Right lung (tissue), 5 donors: ENCODE measurements around the gene SOAT2. TPM values are rescaled to one million over a fixed set of nuclear protein-coding genes. Genes with fewer than 3 reads are reported as not detected.
A peak's percentile ranks its signal among the peaks of the same experiment; 100 is the strongest.
"Not testable (repeated sequence)": the region's sequence is repeated elsewhere in the genome, so short reads cannot be mapped to it uniquely, and the experiment has no call there.

Experiments
- DNase-seq, 2 donors: peaks; one replicate each; pipeline ENCODE4 v3.0.0-alpha.2; 2013
- polyA plus RNA-seq, 5 donors: library from polyadenylated mRNA; unstranded; fragments of 120-200 nt; gene quantifications; one replicate each; pipeline versions ENCODE4 v1.2.1 to v1.2.3, GENCODE V29; 2013; ENCODE audit warnings: inconsistent platforms in 1 of 5, low replicate concordance in 1 of 5; ENCODE audit not compliant: insufficient read length in 5 of 5, insufficient read depth in 1 of 5

The SOAT2 gene
- polyA plus RNA-seq, 5 donors, result 0.19 to 0.37 (median 0.23) TPM

DNA sequence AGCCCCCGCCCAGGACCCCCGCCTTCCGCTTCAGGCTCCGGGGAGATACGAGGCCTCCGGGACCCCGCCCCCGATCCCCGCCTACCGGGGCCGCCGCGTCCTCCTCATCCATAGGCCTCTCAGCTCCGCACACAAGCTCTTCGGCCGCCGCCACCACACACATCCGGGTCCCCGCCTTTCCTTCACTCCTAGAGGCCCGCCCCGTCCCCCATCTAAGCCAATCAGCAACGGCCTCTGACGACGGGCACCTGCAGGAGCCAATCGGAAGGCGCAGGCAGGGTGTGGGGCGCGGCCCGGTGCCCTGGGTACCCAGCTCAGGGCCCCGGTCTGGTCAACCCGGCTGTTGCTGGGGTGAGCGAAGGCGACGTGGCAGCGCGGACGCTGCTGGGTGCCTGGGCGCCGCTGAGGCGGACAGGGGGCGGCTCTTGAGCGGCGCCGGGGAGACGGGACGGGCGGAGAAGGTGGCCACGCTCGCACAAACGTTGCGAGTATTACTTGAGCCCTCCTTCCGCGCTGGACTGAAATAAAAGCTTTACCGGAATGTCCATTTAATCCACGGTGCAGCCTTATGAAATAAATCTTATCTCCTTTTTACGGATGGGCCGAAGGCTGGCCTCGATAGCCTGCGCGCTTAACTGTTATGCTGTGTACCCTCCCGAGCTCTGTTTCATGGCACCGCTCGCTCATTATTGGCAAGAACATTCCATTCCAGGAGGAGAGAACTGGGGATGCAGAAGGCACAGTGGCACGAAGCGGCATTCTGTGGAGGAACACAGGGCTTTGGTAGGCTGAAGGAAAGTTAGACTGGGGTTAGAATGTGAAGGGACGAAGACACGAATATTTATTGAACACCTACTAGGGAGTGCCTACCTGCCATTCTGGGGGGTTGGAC, 23.8 kb upstream of the SOAT2 start, which contains the start of gene SPRYD3:
Gene SPRYD3 (minus strand): TSS at position 165 of the 892 bp plus-strand sequence. CDS start 57 bp downstream, at position 108.
- peak; percentile 97 for DNase-seq

DNA sequence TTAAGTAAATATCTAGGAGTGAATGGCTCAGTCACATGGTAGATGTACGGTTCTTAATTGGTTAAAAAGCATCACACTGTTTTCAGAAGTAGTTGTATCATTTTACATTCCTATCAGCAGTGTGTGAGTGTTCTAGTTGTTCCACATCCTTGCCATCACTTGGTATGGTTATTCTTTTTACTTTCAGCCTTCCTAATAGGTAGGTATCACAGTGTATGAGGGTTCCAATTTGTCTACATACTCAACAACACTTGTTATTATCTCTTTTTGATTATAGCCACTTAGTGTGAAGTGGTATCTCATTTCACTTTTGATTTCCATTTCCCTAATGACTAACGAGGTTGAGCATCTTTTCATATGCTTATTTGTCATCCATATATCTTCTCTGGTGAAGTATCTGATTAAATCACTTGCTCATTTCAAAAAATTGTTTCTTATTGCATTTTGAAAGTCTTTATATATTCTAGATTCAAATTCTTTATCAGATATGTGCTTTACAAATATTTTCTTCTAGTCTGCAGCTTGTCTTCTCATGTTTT, 20.6 kb upstream of the SOAT2 start:
- no peak for DNase-seq

GRCh38 chr12:53086361-53086760, 16.9 kb upstream of the SOAT2 start:
- DNase-seq, result no peak

DNA sequence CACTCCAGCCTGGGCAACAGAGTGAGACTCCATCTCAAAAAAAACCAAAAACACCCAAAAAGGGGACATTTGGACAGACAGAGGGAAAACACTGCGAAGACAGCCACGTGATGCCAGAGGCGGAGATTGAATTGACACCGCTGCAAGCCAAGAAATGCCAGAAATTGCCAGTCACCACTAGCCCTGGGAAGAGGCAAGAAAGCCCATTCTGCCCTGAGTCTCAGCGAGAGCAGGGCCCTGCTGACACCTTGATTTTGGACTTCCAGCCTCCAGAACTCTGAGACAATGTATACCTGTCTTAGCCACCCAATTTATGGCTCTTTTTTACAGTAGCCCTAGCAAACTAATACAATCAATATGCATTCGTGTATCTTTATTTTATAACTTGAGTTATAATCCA, 13.2 kb upstream of the SOAT2 start:
- no peak for DNase-seq

- DNase-seq, result no peak
Observed at GRCh38 chr12:53090554-53090953, 12.7 kb upstream of the SOAT2 start.

GRCh38 chr12:53091756-53092155, 11.5 kb upstream of the SOAT2 start:
- DNase-seq, result no peak

- DNase-seq, result no peak
Observed at GRCh38 chr12:53093777-53094393, 9.4 kb upstream of the SOAT2 start.

GRCh38 chr12:53094394-53094787, 8.9 kb upstream of the SOAT2 start:
- DNase-seq, result no peak

DNA sequence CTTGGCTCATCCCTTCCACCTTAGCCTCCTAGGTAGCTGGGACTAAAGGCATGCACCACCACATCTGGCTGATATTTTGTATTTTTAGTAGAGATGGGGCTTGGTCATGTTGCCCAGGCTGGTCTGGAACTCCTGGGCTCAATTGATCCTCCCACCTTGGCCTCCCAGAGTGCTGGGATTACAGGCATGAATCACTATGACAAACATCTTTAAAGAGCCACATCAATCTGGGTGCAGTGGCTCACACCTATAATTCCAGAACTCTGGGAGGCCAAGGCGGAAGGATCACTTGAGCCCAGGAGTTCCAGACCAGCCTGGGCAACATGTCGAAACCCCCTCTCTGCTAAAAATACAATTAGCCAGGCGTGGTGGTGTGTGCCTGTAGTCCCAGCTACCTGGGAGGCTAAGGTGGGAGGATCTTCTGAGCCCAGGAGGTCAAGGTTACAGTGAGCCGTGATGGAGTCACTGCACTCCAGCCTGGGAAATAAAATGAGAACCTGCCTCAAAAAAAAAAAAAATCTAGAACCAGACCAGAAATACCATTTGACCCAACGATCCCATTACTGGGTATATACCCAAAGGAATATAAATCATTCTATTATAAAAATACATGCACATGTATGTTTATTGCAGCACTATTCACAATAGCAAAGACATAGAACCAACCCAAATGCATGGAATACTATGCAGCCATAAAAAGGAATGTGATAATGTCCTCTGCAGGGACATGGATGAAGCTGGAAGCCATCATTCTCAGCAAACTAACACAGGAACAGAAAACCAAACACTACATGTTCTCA, 8.3 kb upstream of the SOAT2 start:
- not testable (repeated sequence) for DNase-seq

DNA sequence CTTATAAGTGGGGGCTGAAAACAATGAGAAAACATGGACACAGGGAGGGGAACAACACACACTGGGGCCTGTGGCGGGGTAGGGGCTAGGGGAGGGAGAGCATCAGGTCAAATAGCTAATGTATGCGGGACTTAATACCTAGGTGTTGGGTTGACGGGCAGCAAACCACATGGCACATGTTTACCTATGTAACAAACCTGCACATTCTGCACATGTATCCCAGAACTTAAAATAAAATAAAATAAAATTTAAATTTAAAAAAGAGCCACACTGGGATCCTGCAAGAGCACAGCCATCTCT, 7.7 kb upstream of the SOAT2 start:
- not testable (repeated sequence) for DNase-seq

- peak; percentile 35 to 52 for DNase-seq
Observed at GRCh38 chr12:53096089-53096741, 7.1 kb upstream of the SOAT2 start.

DNA sequence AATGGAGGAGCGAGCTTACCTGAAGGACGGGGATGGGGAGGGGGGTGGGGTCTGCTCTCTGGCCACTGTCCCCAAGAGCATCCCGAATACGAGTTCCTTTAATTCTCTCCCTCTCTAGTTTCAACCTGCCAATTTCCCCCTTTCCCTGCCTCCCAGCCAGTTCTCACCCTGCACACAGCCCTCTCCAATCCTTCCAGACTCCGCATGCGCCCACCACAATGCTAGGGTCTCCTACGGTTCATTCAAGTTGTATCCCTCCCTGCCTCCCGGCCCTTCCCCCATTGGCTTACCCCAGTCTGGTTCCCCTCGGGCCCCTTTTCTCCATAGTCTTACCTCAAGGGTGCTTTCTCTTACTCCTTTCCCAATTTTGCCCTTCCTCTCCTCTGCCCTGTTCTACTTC, 6.5 kb upstream of the SOAT2 start:
- DNase-seq, result no peak

DNA sequence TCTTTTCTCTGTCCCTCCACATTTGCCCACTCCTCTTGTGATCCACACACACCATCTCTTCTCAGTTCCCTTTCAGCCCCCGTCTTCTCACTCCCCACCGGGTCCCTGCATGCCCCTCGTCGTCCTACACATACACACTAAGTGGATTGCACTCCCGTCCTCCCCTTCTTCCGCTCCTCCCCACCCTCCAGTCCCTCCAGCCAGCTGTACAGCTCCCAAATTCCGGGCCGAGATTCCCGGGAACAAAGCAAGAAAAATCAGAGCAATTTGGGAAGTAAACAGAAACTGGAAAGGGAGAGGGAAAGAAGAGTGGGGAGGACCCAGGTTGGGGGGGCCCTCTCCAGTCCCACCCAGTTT, 6.1 kb upstream of the SOAT2 start:
- DNase-seq, result peak; percentile 60

- peak; percentile 47 to 52 for DNase-seq
Observed at GRCh38 chr12:53097564-53098353, 5.5 kb upstream of the SOAT2 start, which contains the start of gene IGFBP6. TSS of gene IGFBP6 (plus strand) at chr12:53097667. CDS start at chr12:53097718, 51 bp downstream.

- no peak for DNase-seq
Observed at GRCh38 chr12:53098354-53098981, 4.8 kb upstream of the SOAT2 start.

DNA sequence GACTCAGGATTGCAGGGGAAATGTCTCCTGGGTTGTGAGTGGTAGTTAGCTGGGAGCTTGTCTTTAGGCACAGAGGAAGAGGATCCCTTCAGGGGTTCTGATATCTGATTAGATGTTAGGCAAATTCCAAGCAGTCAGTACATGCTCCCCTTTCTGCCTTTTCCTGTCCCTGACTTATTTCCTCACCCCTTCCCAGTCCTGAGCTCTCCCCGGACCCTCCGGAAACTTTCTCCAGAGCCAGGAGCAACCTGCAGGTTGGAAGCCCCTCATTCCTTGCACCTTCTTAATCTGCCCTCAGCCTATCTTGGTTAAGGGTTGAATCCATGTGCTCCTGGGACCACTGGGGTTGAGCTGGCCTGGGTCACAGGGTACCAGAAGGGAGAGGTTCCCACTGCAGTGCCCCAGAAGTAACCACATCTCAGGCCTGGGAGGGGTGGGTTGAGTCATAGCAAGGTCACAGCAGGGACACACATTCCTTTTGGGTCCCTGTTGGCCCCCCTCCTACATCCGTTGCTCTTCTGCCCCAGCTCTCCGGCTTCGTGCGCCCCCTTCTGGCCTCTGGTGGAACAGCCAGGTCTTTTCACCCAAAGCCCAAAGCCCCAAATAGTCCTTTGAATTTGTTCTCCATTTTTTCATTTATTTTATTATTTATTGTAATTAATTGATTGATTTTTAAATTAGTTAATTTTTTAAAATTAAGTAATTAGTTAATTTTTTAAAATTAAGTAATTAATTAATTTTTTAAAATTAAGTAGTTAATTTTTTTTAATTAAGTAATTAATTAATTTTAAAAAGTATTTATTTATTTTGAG, 4.0 kb upstream of the SOAT2 start:
- peak; percentile 80 to 89 for DNase-seq

- DNase-seq, result no peak
Observed at GRCh38 chr12:53100466-53101151, 2.7 kb upstream of the SOAT2 start.

DNA sequence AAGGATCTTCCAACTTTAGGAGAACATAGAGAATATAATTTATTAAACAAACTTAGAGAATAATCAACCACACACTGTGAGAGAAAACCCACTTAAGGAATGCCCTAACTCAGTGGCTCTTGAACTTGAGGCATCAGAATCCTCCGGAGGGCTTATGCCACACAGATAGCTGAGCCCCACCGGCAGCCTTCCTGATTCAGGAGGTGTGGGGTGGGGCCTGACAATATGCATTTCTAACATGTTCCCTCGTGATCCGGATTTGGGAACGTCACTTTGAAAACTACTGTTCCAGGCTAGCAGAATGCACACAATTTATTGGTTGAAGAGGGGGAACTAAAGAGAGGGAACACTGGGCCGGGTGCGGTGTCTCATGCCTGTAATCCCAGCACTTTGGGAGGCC, 2.0 kb upstream of the SOAT2 start:
- no peak for DNase-seq
